HG03060 (cell line): ENCODE data around the gene ZBTB6.
"Not testable (repeated sequence)": the region's sequence is repeated elsewhere in the genome, so short reads cannot be mapped to it uniquely, and the experiment has no call there.

Experiments
- ATAC-seq: cut with Tn5 transposase; IDR thresholded peaks from one replicate; pipeline ENCODE4 v1.9.1; 2021; ENCODE audit warnings: low read depth, moderate number of reproducible peaks; ENCODE audit not compliant: unreplicated experiment

ZBTB6 gene

GRCh38 chr9:122929796-122930354, 16.8 kb upstream of the ZBTB6 start:
- no peak for ATAC-seq

DNA sequence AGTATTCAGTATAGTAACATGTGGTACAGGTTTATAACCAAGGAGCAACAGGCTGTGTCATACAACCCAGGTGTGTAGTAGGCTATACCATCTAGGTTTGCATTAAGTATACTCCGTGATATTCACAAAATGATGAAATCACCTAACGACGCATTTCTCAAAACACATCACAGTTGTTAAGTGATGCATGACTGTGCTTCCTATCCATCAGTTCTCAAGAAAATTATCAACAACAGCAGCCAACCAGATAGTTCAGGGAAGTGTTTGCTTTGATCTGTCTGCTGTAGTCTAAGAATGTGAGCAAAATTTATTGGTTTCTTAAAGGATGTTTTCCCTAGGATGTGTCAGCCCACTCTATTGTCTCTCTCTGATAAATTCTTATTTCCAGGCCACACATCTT, 10.8 kb upstream of the ZBTB6 start:
- no peak for ATAC-seq

- ATAC-seq: no peak
Observed at GRCh38 chr9:122922713-122923112, 9.6 kb upstream of the ZBTB6 start.

DNA sequence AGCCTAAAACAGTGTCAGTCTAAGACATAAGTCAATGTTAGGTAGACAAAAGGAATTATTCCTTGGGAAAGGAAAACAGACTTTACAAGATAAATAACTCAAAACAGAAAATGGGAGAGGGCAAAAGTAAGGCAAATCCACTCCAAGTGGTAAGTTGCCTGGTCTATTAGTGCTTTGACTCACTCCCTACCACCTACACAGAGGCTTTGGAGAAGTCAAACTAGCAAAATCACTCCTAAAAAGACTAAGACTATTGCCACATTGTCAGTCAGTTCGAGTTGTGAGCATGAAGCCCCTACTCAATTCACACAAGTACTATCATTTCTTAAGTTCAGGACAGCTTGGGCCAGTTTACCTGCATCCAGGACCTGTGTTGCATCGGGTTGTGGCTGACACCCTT, 5.2 kb upstream of the ZBTB6 start:
- no peak for ATAC-seq

DNA sequence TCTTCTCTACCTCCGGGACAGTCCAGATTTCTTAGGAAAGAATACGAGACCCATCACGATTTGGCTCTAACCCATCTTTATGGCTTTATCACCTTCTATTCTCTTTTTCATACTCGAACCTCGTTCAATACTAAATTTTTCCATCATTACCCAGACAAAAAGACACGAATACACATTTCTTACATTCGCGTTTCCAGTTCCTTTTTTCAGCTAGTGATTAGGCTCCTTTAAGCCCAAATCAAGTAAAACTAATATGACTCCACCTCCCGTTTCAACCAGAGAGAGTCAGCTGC, 506 bp downstream of the ZBTB6 start:
- ATAC-seq: no peak

DNA sequence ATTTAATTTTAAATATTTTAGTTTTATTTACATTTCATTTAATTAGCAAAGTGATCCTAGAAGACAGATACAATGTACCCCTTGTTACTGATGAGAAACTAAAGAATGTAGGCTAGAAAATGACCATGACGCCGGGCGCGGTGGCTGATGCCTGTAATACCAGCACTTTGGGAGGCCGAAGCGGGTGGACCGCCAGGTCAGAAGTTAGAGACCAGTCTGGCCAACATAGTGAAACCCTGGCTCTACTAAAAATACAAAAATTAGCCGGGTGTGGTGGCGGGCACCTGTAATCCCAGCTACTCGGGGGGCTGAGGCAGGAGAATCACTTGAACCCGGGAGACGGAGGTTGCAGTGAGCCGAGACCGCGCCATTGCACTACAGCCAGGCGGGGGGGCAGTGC, 7.0 kb downstream of the ZBTB6 start:
- not testable (repeated sequence) for ATAC-seq

DNA sequence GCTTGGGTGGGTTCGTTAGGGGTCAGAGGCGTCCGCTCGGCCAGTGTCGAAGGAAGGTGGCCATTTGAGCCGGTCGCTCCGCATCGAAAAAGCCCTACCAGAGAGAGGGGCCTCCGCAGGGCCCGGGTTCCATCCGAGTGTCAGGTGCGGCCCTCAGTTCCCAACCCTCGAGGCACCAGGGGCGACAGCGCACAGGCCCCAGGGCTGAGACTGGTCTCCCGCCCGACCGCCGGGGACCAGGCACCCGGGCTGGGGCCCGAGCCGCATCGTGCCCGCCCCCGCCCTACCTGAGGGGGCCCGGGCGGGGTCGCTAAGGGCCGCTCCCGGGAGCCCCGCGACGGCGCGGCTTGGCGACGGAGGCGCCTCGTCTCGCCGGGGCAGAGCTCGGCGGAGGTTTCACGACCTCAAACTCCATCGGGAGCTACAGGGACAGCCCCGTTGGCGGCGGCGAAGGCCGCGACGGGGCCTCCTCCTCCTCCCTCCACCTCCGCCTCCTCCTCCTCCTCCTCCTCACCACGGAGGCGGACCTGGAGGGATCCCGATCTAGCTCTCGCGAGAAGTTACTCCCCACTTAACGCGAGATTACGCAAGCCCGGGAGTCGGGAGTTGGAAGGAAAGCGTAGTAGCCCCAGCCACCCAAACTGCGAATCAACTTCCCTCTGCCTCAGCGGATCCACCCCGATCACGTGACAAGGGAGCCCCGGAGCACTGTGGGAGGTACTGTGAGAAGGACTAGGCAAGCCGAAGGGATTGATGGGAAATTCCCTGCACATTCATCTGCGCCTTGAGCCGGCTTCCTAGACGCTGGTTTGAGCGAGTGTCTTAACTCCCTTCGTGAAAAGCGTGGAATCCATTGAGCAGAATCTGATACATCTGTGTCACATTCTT, 8.1 kb downstream of the ZBTB6 start, which contains the start of gene RC3H2:
RC3H2 (minus strand) TSS at position 537 of the 888 bp plus-strand sequence. CDS start 7,850 bp downstream, outside the sequence.
- peak; percentile 79 for ATAC-seq

- ATAC-seq: peak; percentile 1
Observed at GRCh38 chr9:122904466-122904822, 8.7 kb downstream of the ZBTB6 start.

DNA sequence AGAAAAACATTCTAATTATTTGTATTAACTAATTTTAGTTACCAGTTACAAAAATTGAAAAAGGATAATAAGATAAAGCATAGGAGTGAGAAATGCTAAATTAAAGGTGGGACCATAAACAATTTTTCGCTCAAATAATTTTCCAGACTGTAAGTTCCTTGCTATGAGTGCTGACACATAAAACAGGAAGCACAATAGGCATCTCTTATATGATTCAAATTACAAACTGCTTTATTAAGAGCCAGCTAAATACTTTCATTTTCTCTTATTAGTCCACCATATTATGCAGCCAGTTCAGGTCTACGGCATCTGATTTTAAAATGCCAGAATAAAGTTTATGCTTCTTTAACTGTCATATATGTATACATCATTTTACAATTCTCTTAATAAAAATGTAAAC, 12.3 kb downstream of the ZBTB6 start:
- no peak for ATAC-seq

GRCh38 chr9:122897969-122898368, 15.2 kb downstream of the ZBTB6 start:
- ATAC-seq: no peak

GRCh38 chr9:122888480-122888879, 24.6 kb downstream of the ZBTB6 start:
- ATAC-seq: no peak

- no peak for ATAC-seq
Observed at GRCh38 chr9:122883125-122883524, 30.0 kb downstream of the ZBTB6 start.

- ATAC-seq: no peak
Observed at GRCh38 chr9:122879443-122879842, 33.7 kb downstream of the ZBTB6 start.

DNA sequence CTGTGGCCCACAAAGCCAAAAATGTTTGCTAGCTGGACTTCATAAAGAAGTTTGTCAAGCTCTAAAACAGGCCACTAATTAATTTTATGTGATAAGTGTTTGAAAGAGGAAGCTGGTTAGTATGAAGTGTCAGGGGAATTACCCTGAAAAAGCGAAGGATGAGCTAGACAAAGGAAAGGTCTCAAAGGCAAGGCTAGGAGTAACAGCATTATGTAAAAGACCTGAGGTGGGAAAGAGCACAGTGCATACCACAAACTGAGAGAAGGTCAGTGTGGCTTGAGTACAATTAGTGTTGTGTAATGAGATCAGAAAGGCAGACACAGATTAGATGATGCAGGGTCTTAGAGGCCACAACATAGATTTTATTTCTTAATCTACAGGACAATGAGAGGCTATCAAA, 37.6 kb downstream of the ZBTB6 start:
- ATAC-seq: no peak

- ATAC-seq: not testable (repeated sequence)
Observed at GRCh38 chr9:122867276-122867675, 45.8 kb downstream of the ZBTB6 start.

GRCh38 chr9:122866079-122866478, 47.0 kb downstream of the ZBTB6 start:
- ATAC-seq: no peak

DNA sequence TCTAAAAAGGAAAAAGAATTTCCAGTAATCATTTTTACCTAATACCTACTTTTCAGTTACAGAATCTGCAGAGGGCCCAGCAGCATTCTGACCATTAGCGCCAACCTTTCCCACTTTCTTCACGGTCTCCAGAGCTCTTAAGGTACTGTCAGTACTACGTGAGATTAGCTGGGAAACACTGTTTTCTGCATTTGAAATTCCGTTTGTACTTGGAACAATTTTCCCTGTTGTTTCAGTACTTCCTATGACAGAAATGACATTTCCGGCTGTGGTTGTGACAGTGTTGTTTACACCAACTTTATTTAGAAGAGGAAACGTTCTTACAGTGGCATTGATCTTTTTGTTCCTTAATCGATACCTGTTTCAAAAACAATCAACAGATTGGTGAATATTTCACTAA, 47.8 kb downstream of the ZBTB6 start:
- ATAC-seq: no peak

DNA sequence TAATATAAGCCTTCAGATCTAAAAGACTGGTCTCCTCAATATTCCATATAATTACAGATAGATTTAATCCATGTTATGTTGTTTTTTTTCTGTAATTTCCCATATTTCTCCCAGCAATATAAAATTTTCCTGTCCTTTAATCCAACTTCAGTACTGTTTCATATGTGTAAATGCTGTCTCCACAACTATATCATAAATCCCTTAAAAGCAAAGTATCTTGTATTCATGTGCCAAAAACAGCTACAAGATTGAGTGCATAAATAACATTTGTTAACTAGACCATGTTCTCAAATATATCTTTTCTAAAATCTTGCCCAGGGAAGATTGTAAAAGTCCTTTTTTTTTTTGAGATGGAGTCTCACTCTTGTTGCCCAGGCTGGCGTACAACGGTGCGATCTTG, 49.7 kb downstream of the ZBTB6 start:
- ATAC-seq: no peak

DNA sequence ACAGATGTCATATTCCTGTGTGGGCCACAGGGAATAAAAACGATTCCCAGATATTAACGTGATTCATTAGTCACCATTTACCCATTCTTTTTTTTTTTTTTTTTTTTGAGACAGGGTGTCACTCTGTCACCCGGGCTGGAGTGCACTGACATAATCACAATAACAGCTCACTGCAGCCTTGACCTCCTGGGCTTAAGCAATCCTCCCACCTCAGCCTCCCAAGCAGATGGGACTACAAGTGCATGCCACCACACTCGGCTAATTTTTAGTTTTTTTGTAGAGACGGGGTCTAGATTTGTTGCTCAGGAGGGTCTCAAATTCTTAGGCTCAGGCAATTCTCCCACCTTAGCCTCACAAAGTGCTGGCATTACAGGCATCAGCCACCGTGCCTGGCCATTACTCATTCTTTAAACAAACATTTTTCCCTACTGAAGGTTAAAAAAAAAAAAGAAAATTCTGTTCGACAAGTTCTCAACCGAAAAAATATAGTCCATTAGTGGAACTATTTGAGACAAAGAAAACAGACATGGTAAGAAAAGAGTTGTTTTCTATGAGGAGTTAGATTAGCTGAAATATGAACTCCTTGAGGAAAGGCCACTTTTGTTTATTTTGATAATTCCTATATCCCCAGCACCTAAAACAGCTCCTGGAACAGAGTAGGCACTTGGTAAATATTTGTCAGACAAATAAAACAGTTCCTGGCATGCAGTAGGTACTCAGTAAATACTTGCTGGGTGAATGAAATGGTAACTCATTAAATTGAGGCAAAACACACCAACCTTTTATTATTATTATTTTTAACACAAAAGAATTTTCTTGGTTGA, 52.6 kb downstream of the ZBTB6 start:
- no peak for ATAC-seq
